Muscle layer of duodenum (tissue), 2 donors: Measurements from ENCODE around the gene ITPRID1.

Experiments used
- H3K27ac ChIP-seq: one replicate; pipeline ENCODE4 v1.7.0; 2013; ENCODE audit warnings: mild to moderate bottlenecking, low read length
- H3K27me3 ChIP-seq: one replicate; pipeline ENCODE4 v1.7.0; 2013; ENCODE audit warnings: low read depth, mild to moderate bottlenecking, control low read depth, low read length
- H3K36me3 ChIP-seq, 2 donors: one replicate each; pipeline ENCODE4 v1.7.0; 2013; ENCODE audit warnings: low read length in 2 of 2, control low read depth in 1 of 2, mild to moderate bottlenecking in 1 of 2; ENCODE audit not compliant: insufficient read depth in 2 of 2, control insufficient read depth in 1 of 2
- H3K4me1 ChIP-seq, 2 donors: one replicate each; pipeline ENCODE4 v1.7.0; 2013; ENCODE audit warnings: low read length in 2 of 2, mild to moderate bottlenecking in 2 of 2, control low read depth in 1 of 2, moderate library complexity in 1 of 2; ENCODE audit not compliant: insufficient read depth in 2 of 2, control insufficient read depth in 1 of 2
- H3K4me3 ChIP-seq, 2 donors: one replicate each; pipeline ENCODE4 v1.7.0; 2013; ENCODE audit warnings: low read length in 2 of 2, low read depth in 1 of 2, mild to moderate bottlenecking in 1 of 2
- H3K9me3 ChIP-seq, 2 donors: one replicate each; pipeline ENCODE4 v1.7.0; 2013; ENCODE audit warnings: low read length in 2 of 2, control low read depth in 1 of 2, mild to moderate bottlenecking in 1 of 2; ENCODE audit not compliant: control insufficient read depth in 1 of 2
- donor health status: healthy.

ITPRID1 gene

GRCh38 chr7:31487476-31487875 is 26.4 kb upstream of the ITPRID1 start:
- Histone ChIP-seq H3K9me3 (no peaks in the 10 kb centered on the region), H3K27me3 (no peaks in the 10 kb centered on the region), H3K4me3 (no peak overlapping the region), H3K36me3 (no peaks in the 10 kb centered on the region), H3K27ac (no peak overlapping the region), H3K4me1 (no peaks in the 10 kb centered on the region)

- Histone ChIP-seq H3K27me3 (no peaks in the 10 kb centered on the region), H3K27ac (no peak overlapping the region), H3K4me1 (no peaks in the 10 kb centered on the region), H3K9me3 (no peaks in the 10 kb centered on the region), H3K36me3 (no peaks in the 10 kb centered on the region), H3K4me3 (no peak overlapping the region)
These were observed 25.2 kb upstream of the ITPRID1 start for GRCh38 chr7:31488562-31489203.

GRCh38 chr7:31490796-31491314 is 23.0 kb upstream of the ITPRID1 start:
- no peaks in the 10 kb centered on the region for H3K27me3 ChIP-seq
- no peak overlapping the region for H3K4me3 ChIP-seq
- no peak overlapping the region for H3K27ac ChIP-seq
- no peaks in the 10 kb centered on the region for H3K36me3 ChIP-seq
- H3K9me3 ChIP-seq = no peaks in the 10 kb centered on the region
- H3K4me1 ChIP-seq = no peaks in the 10 kb centered on the region

DNA sequence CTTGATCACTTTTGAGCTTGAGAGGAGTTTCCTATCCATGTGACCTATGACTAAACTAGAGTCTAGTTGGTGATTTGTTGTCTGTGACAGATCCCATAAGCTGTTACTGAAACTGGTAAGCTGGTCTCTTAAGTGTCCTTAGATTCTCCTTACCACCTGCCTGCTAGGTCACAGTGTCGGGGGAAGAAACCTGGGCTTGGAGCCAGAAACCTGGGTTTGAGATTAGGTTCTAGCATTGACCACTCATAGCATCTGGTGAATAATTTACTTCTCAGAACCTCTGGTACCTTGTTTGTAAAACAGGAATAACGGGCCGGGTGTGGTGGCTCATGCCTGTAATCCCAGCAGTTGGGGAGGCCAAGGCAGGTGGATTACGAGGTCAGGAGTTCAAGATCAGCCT is 21.8 kb upstream of the ITPRID1 start:
- H3K9me3 ChIP-seq = no peaks in the 10 kb centered on the region
- H3K27ac ChIP-seq = no peak overlapping the region
- no peak overlapping the region for H3K4me3 ChIP-seq
- H3K27me3 ChIP-seq = no peaks in the 10 kb centered on the region
- H3K36me3 ChIP-seq = no peaks in the 10 kb centered on the region
- H3K4me1 ChIP-seq = no peaks in the 10 kb centered on the region

GRCh38 chr7:31493714-31494181 is 20.1 kb upstream of the ITPRID1 start:
- H3K4me3 ChIP-seq = no peak overlapping the region
- H3K27me3 ChIP-seq = no peaks in the 10 kb centered on the region
- H3K9me3 ChIP-seq = no peaks in the 10 kb centered on the region
- no peak overlapping the region for H3K27ac ChIP-seq
- H3K4me1 ChIP-seq = no peaks in the 10 kb centered on the region
- H3K36me3 ChIP-seq = no peaks in the 10 kb centered on the region

- Histone ChIP-seq H3K27me3 (no peaks in the 10 kb centered on the region), H3K9me3 (no peaks in the 10 kb centered on the region), H3K4me3 (no peak overlapping the region), H3K27ac (no peak overlapping the region), H3K36me3 (no peaks in the 10 kb centered on the region), H3K4me1 (no peaks in the 10 kb centered on the region)
These were observed 19.5 kb upstream of the ITPRID1 start for GRCh38 chr7:31494421-31494820.

DNA sequence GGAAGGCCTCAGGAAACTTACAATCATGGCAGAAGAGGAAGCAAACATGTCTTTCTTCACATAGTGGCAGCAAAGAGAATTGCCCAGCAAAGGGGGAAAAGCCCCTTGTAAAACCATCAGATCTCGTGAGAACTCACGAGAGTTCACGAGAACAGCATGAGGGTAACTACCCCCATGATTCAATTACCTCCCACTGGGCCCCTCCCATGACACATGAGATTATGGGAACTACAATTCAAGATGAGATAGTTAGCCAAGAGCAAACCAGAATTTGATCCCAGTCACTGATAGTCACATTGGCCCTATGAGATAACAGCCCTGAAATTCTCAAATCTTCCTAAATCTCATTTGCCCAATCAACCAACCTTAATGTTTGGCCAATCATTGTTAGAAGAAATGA is 18.2 kb upstream of the ITPRID1 start:
- Histone ChIP-seq H3K4me1 (no peaks in the 10 kb centered on the region), H3K9me3 (no peaks in the 10 kb centered on the region), H3K36me3 (no peaks in the 10 kb centered on the region), H3K4me3 (no peak overlapping the region), H3K27me3 (no peaks in the 10 kb centered on the region), H3K27ac (no peak overlapping the region)

GRCh38 chr7:31497516-31497915 is 16.4 kb upstream of the ITPRID1 start:
- Histone ChIP-seq H3K36me3 (no peaks in the 10 kb centered on the region), H3K27me3 (no peaks in the 10 kb centered on the region), H3K4me1 (no peaks in the 10 kb centered on the region), H3K4me3 (no peak overlapping the region), H3K9me3 (no peaks in the 10 kb centered on the region), H3K27ac (no peak overlapping the region)

DNA sequence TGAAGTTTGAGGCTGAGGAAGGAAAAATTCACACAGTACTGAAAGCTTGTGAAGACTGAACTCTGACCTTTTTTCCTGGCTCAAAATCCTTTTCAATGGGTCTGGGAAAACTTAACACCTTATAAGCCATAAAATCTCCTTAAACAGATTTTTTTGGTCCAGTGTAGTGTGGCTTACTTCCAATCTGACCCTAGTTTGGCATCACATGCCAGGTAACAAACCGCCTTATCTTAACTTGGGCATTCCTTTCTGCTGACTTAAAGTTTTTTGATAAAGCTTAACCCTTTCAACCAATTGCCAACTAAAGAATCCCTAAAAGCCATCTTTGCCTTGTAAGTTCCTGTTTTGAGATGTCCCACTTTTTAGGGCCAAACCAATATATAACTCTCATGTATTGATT is 13.2 kb upstream of the ITPRID1 start:
- no peaks in the 10 kb centered on the region for H3K9me3 ChIP-seq
- no peaks in the 10 kb centered on the region for H3K36me3 ChIP-seq
- no peaks in the 10 kb centered on the region for H3K27me3 ChIP-seq
- no peak overlapping the region for H3K4me3 ChIP-seq
- no peaks in the 10 kb centered on the region for H3K4me1 ChIP-seq
- no peak overlapping the region for H3K27ac ChIP-seq

DNA sequence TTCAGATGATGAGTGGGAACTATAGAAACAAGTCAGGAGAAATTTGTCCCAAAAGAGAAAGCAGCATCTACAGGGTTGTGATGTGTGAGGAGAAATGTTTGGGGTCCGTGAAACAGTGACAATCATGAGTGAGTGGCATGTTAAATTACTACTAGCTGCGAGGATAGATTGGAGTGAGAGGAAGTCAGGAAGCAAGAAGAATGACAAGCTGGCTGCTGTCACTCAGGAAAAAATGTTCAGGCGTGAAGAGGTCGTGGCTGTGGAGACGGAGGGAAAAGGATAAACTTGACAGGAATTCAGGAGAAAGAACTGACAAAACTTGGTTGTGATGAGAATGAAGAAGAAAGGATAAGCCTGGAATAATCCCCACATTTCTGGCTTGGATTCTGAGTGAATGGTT is 5.1 kb upstream of the ITPRID1 start:
- no peaks in the 10 kb centered on the region for H3K9me3 ChIP-seq
- no peak overlapping the region for H3K4me3 ChIP-seq
- H3K4me1 ChIP-seq = no peaks in the 10 kb centered on the region
- no peak overlapping the region for H3K27ac ChIP-seq
- H3K36me3 ChIP-seq = no peaks in the 10 kb centered on the region
- H3K27me3 ChIP-seq = no peaks in the 10 kb centered on the region

DNA sequence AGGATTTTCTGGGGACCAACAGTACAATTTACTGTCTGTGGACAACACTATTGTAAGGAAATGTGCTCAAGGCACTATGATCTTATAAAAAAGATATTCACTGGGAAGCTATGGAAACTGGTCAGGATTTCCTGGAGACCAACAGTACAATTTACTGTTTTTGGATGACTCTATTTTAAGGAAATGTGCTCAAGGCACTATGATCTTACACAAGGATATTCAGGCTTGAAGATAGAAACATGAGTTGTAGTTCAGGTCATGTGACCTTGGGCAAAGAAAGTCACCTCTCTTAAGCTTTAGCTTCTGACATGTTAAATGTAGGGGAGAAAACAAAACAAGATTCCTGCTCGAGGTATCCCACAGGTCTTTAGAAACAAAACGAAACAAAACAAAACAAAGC is 1.7 kb upstream of the ITPRID1 start:
- H3K9me3 ChIP-seq = peaks cover 0 to 8% of the 10 kb centered on the region in 2 donors
- H3K4me3 ChIP-seq = no peak overlapping the region
- H3K27ac ChIP-seq = no peak overlapping the region
- no peaks in the 10 kb centered on the region for H3K36me3 ChIP-seq
- H3K4me1 ChIP-seq = no peaks in the 10 kb centered on the region
- no peaks in the 10 kb centered on the region for H3K27me3 ChIP-seq
